Caco-2 (cell line): Measurements from ENCODE around the gene MTHFD1L. TPM values are rescaled to one million over a fixed set of nuclear protein-coding genes. Genes with fewer than 3 reads are reported as not detected.

Experiments
- BruUV-seq: library from RNA; stranded (reverse); fragments of 400-500 nt; replicated peaks from 2 replicates; lab custom pipeline; 2021; lab: Mats Ljungman, UMichigan
- CTCF ChIA-PET: fragments of 300-600 bp; sonication (Branson Sonifier 250); formaldehyde crosslinking; loops from one replicate; lab custom pipeline; 2022; ENCODE audit warnings: antibody characterized with exemption; lab: Charles Lee
- POLR2A ChIA-PET: fragments of 300-600 bp; sonication (Branson Sonifier 250); formaldehyde crosslinking; loops from one replicate; lab custom pipeline; 2022; ENCODE audit warnings: antibody characterized with exemption; lab: Charles Lee
- DNase-seq, 2 experiments: peaks; one replicate each; pipeline versions ENCODE4 v3.0.0 to v3.0.0-alpha.2; 2020 to 2022
- H3K27me3 ChIP-seq: replicated peaks from 2 replicates; pipeline ENCODE4 v1.6.0; 2011; ENCODE audit warnings: low read length; ENCODE audit not compliant: control insufficient read depth, insufficient read depth
- H3K36me3 ChIP-seq: 2 replicates; pipeline ENCODE4 v1.5.1; 2011; ENCODE audit warnings: low read length; ENCODE audit not compliant: control insufficient read depth, insufficient read depth
- H3K4me1 ChIP-seq: fragments of 250-450 bp; sonication (Bioruptor Pico); 2 replicates; pipeline ENCODE4 v1.5.1; 2020; ENCODE audit warnings: mild to moderate bottlenecking
- H3K4me3 ChIP-seq: 2 replicates; pipeline ENCODE4 v1.5.1; 2011; ENCODE audit warnings: low read depth, mild to moderate bottlenecking, control low read depth, low read length
- H3K9me3 ChIP-seq: fragments of 250-450 bp; sonication (Bioruptor Pico); 2 replicates; pipeline ENCODE4 v1.5.1; 2020; ENCODE audit warnings: mild to moderate bottlenecking, moderate library complexity
- H3K27ac Mint-ChIP-seq: one replicate; pipeline ENCODE4 v1.8.0; 2022; ENCODE audit warnings: mixed read lengths; ENCODE audit not compliant: unreplicated experiment
- H3K27me3 Mint-ChIP-seq: one replicate; pipeline ENCODE4 v1.8.0; 2022; ENCODE audit warnings: mixed read lengths; ENCODE audit not compliant: insufficient read depth, unreplicated experiment
- H3K36me3 Mint-ChIP-seq: one replicate; pipeline ENCODE4 v1.8.0; 2022; ENCODE audit warnings: mild to moderate bottlenecking, mixed read lengths; ENCODE audit not compliant: insufficient read depth, unreplicated experiment
- H3K4me1 Mint-ChIP-seq: one replicate; pipeline ENCODE4 v1.8.0; 2022; ENCODE audit warnings: low read depth, mixed read lengths; ENCODE audit not compliant: unreplicated experiment
- H3K4me3 Mint-ChIP-seq: one replicate; pipeline ENCODE4 v1.8.0; 2022; ENCODE audit warnings: mild to moderate bottlenecking, moderate library complexity, mixed read lengths; ENCODE audit not compliant: unreplicated experiment
- H3K9me3 Mint-ChIP-seq: one replicate; pipeline ENCODE4 v1.8.0; 2022; ENCODE audit warnings: mixed read lengths; ENCODE audit not compliant: unreplicated experiment
- CTCF ChIP-seq, 2 experiments: fragments of 200-600 bp in 1 of 2; IDR thresholded peaks; 1 replicate in 1 of 2; 2 replicates in 1 of 2; pipeline versions ENCODE4 v1.5.1 to v1.8.0; 2011 to 2022; ENCODE audit warnings: antibody characterized with exemption in 1 of 2, control low read depth in 1 of 2, inconsistent platforms in 1 of 2, low read depth in 1 of 2, low read length in 1 of 2, mild to moderate bottlenecking in 1 of 2, moderate library complexity in 1 of 2; ENCODE audit not compliant: insufficient read depth in 1 of 2, severe bottlenecking in 1 of 2, unreplicated experiment in 1 of 2
- intact Hi-C: fragments of 100-400 bp; cut with micrococcal nuclease; formaldehyde crosslinking; loops from one replicate; pipeline ENCODE4 v1.10.0; 2022; ENCODE audit not compliant: unreplicated experiment
- total RNA-seq: library from RNA; stranded (reverse); gene quantifications from 2 replicates; pipeline ENCODE4 v1.2.3, GENCODE V29; 2022

The MTHFD1L gene
- total RNA-seq, 1 experiment from 2014 or later, result 102 TPM

- Histone ChIP-seq H3K4me1 (peaks cover 22% of the 10 kb centered on the region), H3K9me3 (no peaks in the 10 kb centered on the region), H3K36me3 (no peaks in the 10 kb centered on the region), H3K4me3 (no peak overlapping the region), H3K27me3 (no peaks in the 10 kb centered on the region)
- H3K27ac Mint-ChIP-seq, result no peak overlapping the region
- peaks cover 14% of the 10 kb centered on the region for H3K4me1 Mint-ChIP-seq
- no TSS peak for BruUV-seq
- no peak for TF ChIP-seq CTCF (IDR thresholded peaks at IDR 0.05; ENCODE audit: insufficient read depth in 1 of 2, low read depth in 1 of 2, low read length in 1 of 2, severe bottlenecking in 1 of 2, unreplicated experiment in 1 of 2)
- ChIA-PET CTCF (no interaction called here), POLR2A (no interaction called here)
- intact Hi-C loops, result no loop called here
- H3K9me3 Mint-ChIP-seq, result no peaks in the 10 kb centered on the region
- no peaks in the 10 kb centered on the region for H3K27me3 Mint-ChIP-seq
- DNase-seq, result no peak
- peaks cover 66% of the 10 kb centered on the region for H3K36me3 Mint-ChIP-seq
- H3K4me3 Mint-ChIP-seq, result no peak overlapping the region
Measured at GRCh38 chr6:150971219-150971618, 105.7 kb downstream of the MTHFD1L start.

GRCh38 chr6:150975136-150975535, 109.6 kb downstream of the MTHFD1L start:
- no peaks in the 10 kb centered on the region for H3K27me3 ChIP-seq
- no peak for DNase-seq
- intact Hi-C loops, result no loop called here
- H3K4me1 ChIP-seq, result peaks cover 7% of the 10 kb centered on the region
- Mint-ChIP-seq H3K4me3 (no peak overlapping the region), H3K9me3 (no peaks in the 10 kb centered on the region), H3K36me3 (peaks cover 55% of the 10 kb centered on the region), H3K27me3 (no peaks in the 10 kb centered on the region), H3K4me1 (no peaks in the 10 kb centered on the region), H3K27ac (no peak overlapping the region)
- ChIA-PET CTCF (no interaction called here), POLR2A (no interaction called here)
- no peak overlapping the region for H3K4me3 ChIP-seq
- H3K9me3 ChIP-seq, result no peaks in the 10 kb centered on the region
- no peaks in the 10 kb centered on the region; the same call in 1 of the 2 replicates for H3K36me3 ChIP-seq
- TF ChIP-seq CTCF (IDR thresholded peaks at IDR 0.05; ENCODE audit: insufficient read depth in 1 of 2, low read depth in 1 of 2, low read length in 1 of 2, severe bottlenecking in 1 of 2, unreplicated experiment in 1 of 2), result no peak
- no TSS peak for BruUV-seq

DNA sequence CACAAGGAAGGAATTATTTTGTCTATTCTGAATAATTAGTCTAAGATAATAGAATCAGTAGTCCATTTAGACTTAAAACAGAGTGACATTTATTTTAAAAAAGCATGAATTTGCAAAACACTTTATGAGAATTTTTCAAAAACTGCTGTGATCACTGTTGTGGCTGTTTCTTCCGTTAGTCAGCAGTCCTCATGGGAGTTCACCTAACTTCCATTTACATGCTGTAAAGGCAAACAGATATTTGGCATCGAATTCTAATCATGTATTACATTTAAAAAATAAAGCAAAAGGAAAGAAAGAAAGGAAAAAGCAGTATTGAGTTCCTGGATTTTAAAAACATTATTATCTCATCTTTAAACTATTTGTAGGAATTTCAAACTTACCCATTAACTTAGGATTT, 111.8 kb downstream of the MTHFD1L start:
- no peak for DNase-seq
- no peak overlapping the region for H3K4me3 ChIP-seq
- no peaks in the 10 kb centered on the region for H3K4me1 ChIP-seq
- Mint-ChIP-seq H3K27ac (no peak overlapping the region), H3K36me3 (peaks cover 52% of the 10 kb centered on the region), H3K27me3 (no peaks in the 10 kb centered on the region), H3K4me1 (no peaks in the 10 kb centered on the region), H3K4me3 (no peak overlapping the region), H3K9me3 (no peaks in the 10 kb centered on the region)
- intact Hi-C loops, result no loop called here
- no peak for TF ChIP-seq CTCF (IDR thresholded peaks at IDR 0.05; ENCODE audit: insufficient read depth in 1 of 2, low read depth in 1 of 2, low read length in 1 of 2, severe bottlenecking in 1 of 2, unreplicated experiment in 1 of 2)
- ChIA-PET POLR2A (no interaction called here), CTCF (no interaction called here)
- no peaks in the 10 kb centered on the region for H3K27me3 ChIP-seq
- BruUV-seq, result no TSS peak
- no peaks in the 10 kb centered on the region; the same call in 1 of the 2 replicates for H3K36me3 ChIP-seq
- no peaks in the 10 kb centered on the region for H3K9me3 ChIP-seq
